B cell (primary cell): ENCODE data around the gene TGFBR3. TPM values are rescaled to one million over a fixed set of nuclear protein-coding genes. Genes with fewer than 3 reads are reported as not detected.

Source experiments
- ATAC-seq: fragments of 200-7000 bp; cut with Tn5 transposase; one replicate; pipeline ENCODE4 v1.10.0; 2021; ENCODE audit warnings: low read depth, mild to moderate bottlenecking, moderate number of reproducible peaks, moderate library complexity
- CTCF ChIA-PET: fragments of 350-600 bp; sonication (Branson Sonifier 250); formaldehyde crosslinking; loops from one replicate; lab custom pipeline; 2021; ENCODE audit warnings: antibody characterized with exemption, inconsistent platforms; lab: Charles Lee
- POLR2A ChIA-PET: fragments of 350-600 bp; sonication (Branson Sonifier 250); formaldehyde crosslinking; loops from one replicate; lab custom pipeline; 2021; ENCODE audit warnings: antibody characterized with exemption; lab: Charles Lee
- DNase-seq: peaks from one replicate; pipeline ENCODE4 v3.0.0; 2013
- H2AFZ ChIP-seq: 2 replicates; pipeline ENCODE4 v1.6.1; 2012; ENCODE audit warnings: mild to moderate bottlenecking, low read depth, low read length; ENCODE audit not compliant: insufficient read depth, poor library complexity, severe bottlenecking
- H3K27ac ChIP-seq, 2 donors: 1 replicate in 1 of 2; 2 replicates in 1 of 2; pipeline ENCODE4 v1.5.1; 2012 to 2013; ENCODE audit warnings: low read length in 2 of 2, mild to moderate bottlenecking in 2 of 2, moderate library complexity in 1 of 2
- H3K27me3 ChIP-seq, 4 experiments: fragments of 200-600 bp in 1 of 4; sonication (generic) in 1 of 4; replicated peaks in 1 of 4; 1 replicate in 2 of 4; 2 replicates in 2 of 4; pipeline versions ENCODE4 v1.6.1 to v1.7.0; 2013 to 2016; ENCODE audit warnings: low read length in 3 of 4, mild to moderate bottlenecking in 2 of 4, mixed read lengths in 1 of 4, moderate library complexity in 1 of 4; ENCODE audit not compliant: insufficient read depth in 4 of 4, control insufficient read depth in 3 of 4; ENCODE audit errors: control extremely low read depth in 1 of 4
- H3K36me3 ChIP-seq, 2 experiments: replicated peaks in 1 of 2; 1 replicate in 1 of 2; 2 replicates in 1 of 2; pipeline versions ENCODE4 v1.6.1 to v1.7.1; 2013; ENCODE audit warnings: low read length in 1 of 2; ENCODE audit not compliant: insufficient read depth in 2 of 2, control insufficient read depth in 1 of 2; ENCODE audit errors: control extremely low read depth in 1 of 2, extremely low read depth in 1 of 2
- H3K4me1 ChIP-seq, 2 donors: fragments of 200-600 bp in 1 of 2; sonication (generic) in 1 of 2; 1 replicate in 1 of 2; 2 replicates in 1 of 2; pipeline versions ENCODE4 v1.5.1 to v1.6.1; 2013 to 2017; ENCODE audit warnings: low read length in 2 of 2; ENCODE audit not compliant: control insufficient read depth in 2 of 2, insufficient read depth in 2 of 2
- H3K4me2 ChIP-seq: replicated peaks from 2 replicates; pipeline ENCODE3; 2012; ENCODE audit warnings: mild to moderate bottlenecking, low read depth, low read length; ENCODE audit not compliant: poor library complexity, severe bottlenecking
- H3K4me3 ChIP-seq, 5 experiments: fragments of 200-600 bp in 1 of 5; sonication (generic) in 1 of 5; 1 replicate in 3 of 5; 2 replicates in 2 of 5; pipeline versions ENCODE4 v1.5.1 to v1.7.0; 2011 to 2016; ENCODE audit warnings: low read length in 4 of 5, mild to moderate bottlenecking in 4 of 5, low read depth in 2 of 5, control low read depth in 1 of 5, moderate library complexity in 1 of 5; ENCODE audit not compliant: insufficient read depth in 1 of 5; ENCODE audit errors: control extremely low read depth in 1 of 5, extremely low read depth in 1 of 5
- H3K79me2 ChIP-seq: fragments of 200-600 bp; sonication (generic); one replicate; pipeline ENCODE4 v1.6.0; 2016; ENCODE audit warnings: low read length; ENCODE audit not compliant: control insufficient read depth, insufficient read depth
- H3K9ac ChIP-seq: fragments of 200-600 bp; sonication (generic); 2 replicates; pipeline ENCODE4 v1.6.1; 2017; ENCODE audit warnings: mild to moderate bottlenecking, low read length, moderate library complexity
- H3K9me3 ChIP-seq, 3 donors: one replicate each; pipeline versions ENCODE4 v1.6.1 to v1.7.1; 2013; ENCODE audit warnings: low read length in 2 of 3; ENCODE audit not compliant: control insufficient read depth in 2 of 3, insufficient read depth in 1 of 3; ENCODE audit errors: control extremely low read depth in 1 of 3
- H4K20me1 ChIP-seq: 2 replicates; pipeline ENCODE4 v1.6.0; 2012; ENCODE audit warnings: mild to moderate bottlenecking, low read length; ENCODE audit not compliant: insufficient read depth, control insufficient read depth, poor library complexity, severe bottlenecking
- H3K27ac Mint-ChIP-seq: one replicate; pipeline ENCODE4 v1.8.0; 2021; ENCODE audit warnings: mixed read lengths
- H3K27me3 Mint-ChIP-seq: one replicate; pipeline ENCODE4 v1.8.0; 2021; ENCODE audit warnings: mixed read lengths
- H3K4me1 Mint-ChIP-seq: one replicate; pipeline ENCODE4 v1.8.0; 2021; ENCODE audit warnings: mixed read lengths
- H3K4me3 Mint-ChIP-seq: one replicate; pipeline ENCODE4 v1.8.0; 2021; ENCODE audit warnings: mixed read lengths
- H3K9me3 Mint-ChIP-seq: one replicate; pipeline ENCODE4 v1.8.0; 2022; ENCODE audit warnings: mixed read lengths; ENCODE audit not compliant: insufficient read depth
- EZH2 ChIP-seq: IDR thresholded peaks from 2 replicates; pipeline ENCODE4 v1.6.1; 2012; ENCODE audit warnings: borderline replicate concordance, low read depth, mild to moderate bottlenecking, moderate library complexity, low read length; ENCODE audit not compliant: insufficient read depth, poor library complexity, severe bottlenecking
- WGBS: methylation state at CpG from one replicate; pipeline ENCODE4 v1.1.5; 2013; ENCODE audit warnings: missing lambda C conversion rate; ENCODE audit not compliant: insufficient coverage; 5-methylcytosine and 5-hydroxymethylcytosine counted together
- intact Hi-C: fragments of 100-400 bp; cut with micrococcal nuclease; formaldehyde crosslinking; loops from one replicate; pipeline ENCODE4 v1.10.0; 2022
- polyA plus RNA-seq: library from polyadenylated mRNA; depleted of rRNA; stranded (reverse); fragments of >200 nt; gene quantifications from 2 replicates; pipeline ENCODE4 v1.2.3, GENCODE V29; 2012
- total RNA-seq, 2 donors: library from RNA; stranded (reverse); fragments of 120-200 nt in 1 of 2; gene quantifications; 1 replicate in 1 of 2; 2 replicates in 1 of 2; pipeline versions ENCODE4 v1.2.3 to v1.2.4, GENCODE V29; 2013 to 2022
- TF ChIP-seq, protein P1 (sequence below): fragments of 200-600 bp; IDR thresholded peaks from one replicate; pipeline ENCODE4 v1.8.0; 2022; ENCODE audit warnings: antibody characterized with exemption, mild to moderate bottlenecking

The TGFBR3 gene
- total and polyA plus RNA-seq, 2 donors (not counting 1 experiment from before 2014, with no cell fraction given): 0.10 to 0.12 TPM

DNA sequence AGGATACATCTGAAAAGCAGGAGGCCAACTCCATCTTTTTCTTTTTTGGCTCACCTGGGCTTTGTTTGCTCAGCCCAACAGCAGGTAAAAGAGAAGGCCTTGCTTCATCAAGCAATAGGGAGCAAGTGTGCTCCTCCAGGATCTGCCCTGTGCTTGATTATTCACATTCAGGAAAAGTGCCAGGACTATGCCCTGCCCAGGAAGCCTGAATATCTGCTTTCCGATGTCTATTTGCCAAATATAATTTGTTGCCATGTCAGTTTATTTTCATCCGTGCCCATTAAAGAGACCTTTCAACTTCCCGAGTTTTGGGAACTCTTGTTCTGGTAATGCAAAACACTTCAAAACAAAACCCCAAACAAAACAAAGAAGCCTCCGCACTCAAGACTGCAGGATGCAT is 200.0 kb downstream of the TGFBR3 start:
- ChIA-PET CTCF (no interaction called here), POLR2A (no interaction called here)
- Mint-ChIP-seq H3K4me1 (peaks cover 5% of the 10 kb centered on the region), H3K27me3 (no peaks in the 10 kb centered on the region), H3K27ac (no peak overlapping the region), H3K4me3 (no peak overlapping the region), H3K9me3 (no peaks in the 10 kb centered on the region)
- no peaks in the 10 kb centered on the region for H3K79me2 ChIP-seq
- H3K4me2 ChIP-seq: no peak overlapping the region
- no peak overlapping the region for H3K27ac ChIP-seq
- H3K9ac ChIP-seq: no peak overlapping the region
- WGBS: 88% methylated on average over 1 of the region's 4 CpGs
- H3K36me3 ChIP-seq: no peaks in the 10 kb centered on the region
- H3K9me3 ChIP-seq: no peaks in the 10 kb centered on the region
- no peak overlapping the region for H2AFZ ChIP-seq
- no peaks in the 10 kb centered on the region for H3K27me3 ChIP-seq
- TF ChIP-seq, protein P1, sequence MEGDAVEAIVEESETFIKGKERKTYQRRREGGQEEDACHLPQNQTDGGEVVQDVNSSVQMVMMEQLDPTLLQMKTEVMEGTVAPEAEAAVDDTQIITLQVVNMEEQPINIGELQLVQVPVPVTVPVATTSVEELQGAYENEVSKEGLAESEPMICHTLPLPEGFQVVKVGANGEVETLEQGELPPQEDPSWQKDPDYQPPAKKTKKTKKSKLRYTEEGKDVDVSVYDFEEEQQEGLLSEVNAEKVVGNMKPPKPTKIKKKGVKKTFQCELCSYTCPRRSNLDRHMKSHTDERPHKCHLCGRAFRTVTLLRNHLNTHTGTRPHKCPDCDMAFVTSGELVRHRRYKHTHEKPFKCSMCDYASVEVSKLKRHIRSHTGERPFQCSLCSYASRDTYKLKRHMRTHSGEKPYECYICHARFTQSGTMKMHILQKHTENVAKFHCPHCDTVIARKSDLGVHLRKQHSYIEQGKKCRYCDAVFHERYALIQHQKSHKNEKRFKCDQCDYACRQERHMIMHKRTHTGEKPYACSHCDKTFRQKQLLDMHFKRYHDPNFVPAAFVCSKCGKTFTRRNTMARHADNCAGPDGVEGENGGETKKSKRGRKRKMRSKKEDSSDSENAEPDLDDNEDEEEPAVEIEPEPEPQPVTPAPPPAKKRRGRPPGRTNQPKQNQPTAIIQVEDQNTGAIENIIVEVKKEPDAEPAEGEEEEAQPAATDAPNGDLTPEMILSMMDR: no peak
- no peak for TF ChIP-seq EZH2
- intact Hi-C loops: no loop called here
- no peaks in the 10 kb centered on the region for H3K4me1 ChIP-seq
- H4K20me1 ChIP-seq: no peaks in the 10 kb centered on the region
- no peak overlapping the region for H3K4me3 ChIP-seq
- DNase-seq (no peak), ATAC-seq (no peak)

DNA sequence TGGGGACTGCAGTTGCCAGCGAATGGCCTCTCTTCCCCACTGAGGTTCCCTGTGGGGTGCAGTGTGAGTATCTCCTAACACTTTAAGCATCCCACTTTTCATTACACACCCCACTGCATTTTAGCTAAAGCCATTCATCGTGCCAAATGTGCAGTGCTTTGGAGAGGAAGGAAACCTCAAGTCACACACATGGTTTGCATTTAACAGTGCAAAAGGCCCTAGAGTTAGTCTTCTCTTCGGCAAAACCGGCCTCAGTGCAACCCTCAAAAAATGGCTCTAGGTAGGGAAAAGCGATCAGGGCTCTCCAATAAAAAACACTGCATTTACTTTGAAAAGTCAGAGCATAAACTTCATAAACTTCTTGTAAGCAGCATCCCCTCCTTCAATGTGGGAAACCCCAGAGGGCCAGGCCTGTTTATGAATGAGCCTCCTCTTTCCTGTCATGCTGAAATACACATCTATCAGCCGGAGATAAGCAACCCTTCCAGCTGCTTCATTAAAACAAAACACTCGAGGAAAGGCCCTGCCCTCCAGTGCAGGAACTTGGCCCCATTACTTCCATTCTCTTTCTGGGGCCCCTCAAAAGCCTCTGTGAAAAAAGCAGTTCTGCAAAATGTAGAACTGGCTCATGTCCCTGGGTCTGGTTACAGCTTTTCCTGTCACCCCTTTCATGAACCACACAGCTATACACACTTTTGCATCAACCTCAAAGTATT is 201.3 kb downstream of the TGFBR3 start:
- no peaks in the 10 kb centered on the region for H3K27me3 ChIP-seq
- H4K20me1 ChIP-seq: no peaks in the 10 kb centered on the region
- TF ChIP-seq, protein P1: no peak
- TF ChIP-seq EZH2: no peak
- no peaks in the 10 kb centered on the region for H3K79me2 ChIP-seq
- H3K27ac ChIP-seq: no peak overlapping the region
- intact Hi-C loops: no loop called here
- DNase-seq (no peak), ATAC-seq (no peak)
- no peaks in the 10 kb centered on the region for H3K9me3 ChIP-seq
- no peak overlapping the region for H3K9ac ChIP-seq
- no peak overlapping the region for H3K4me2 ChIP-seq
- Mint-ChIP-seq H3K27me3 (no peaks in the 10 kb centered on the region), H3K4me1 (peaks cover 5% of the 10 kb centered on the region), H3K9me3 (no peaks in the 10 kb centered on the region), H3K4me3 (no peak overlapping the region), H3K27ac (no peak overlapping the region)
- ChIA-PET POLR2A (no interaction called here), CTCF (no interaction called here)
- WGBS: 8% methylated on average over 5 of the region's 7 CpGs
- no peak overlapping the region for H2AFZ ChIP-seq
- H3K36me3 ChIP-seq: no peaks in the 10 kb centered on the region
- H3K4me3 ChIP-seq: no peak overlapping the region
- H3K4me1 ChIP-seq: no peaks in the 10 kb centered on the region
